Measurements from ENCODE around the gene CLIP3.

DNA sequence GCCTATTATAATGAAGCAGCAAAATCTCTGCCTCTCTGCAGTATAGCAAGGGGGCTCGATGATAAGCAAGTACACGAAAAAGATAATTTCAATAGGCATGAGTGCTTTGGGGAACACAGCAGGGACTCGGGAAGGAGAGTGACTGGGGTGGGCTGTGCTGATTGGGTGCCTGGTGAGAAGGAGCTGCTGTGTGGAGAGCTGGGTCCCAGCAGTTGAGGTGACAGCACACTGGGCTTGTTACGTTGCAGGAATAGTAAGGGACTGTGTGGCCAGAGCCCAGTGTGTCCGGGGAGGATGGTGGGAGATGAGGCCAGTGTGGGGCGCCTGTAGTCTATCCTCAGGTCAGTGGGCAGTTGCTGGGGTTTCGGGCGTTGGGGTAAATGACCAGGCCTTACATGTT lies 39.4 kb upstream of the CLIP3 start:
- TF ChIP-seq, protein P1, sequence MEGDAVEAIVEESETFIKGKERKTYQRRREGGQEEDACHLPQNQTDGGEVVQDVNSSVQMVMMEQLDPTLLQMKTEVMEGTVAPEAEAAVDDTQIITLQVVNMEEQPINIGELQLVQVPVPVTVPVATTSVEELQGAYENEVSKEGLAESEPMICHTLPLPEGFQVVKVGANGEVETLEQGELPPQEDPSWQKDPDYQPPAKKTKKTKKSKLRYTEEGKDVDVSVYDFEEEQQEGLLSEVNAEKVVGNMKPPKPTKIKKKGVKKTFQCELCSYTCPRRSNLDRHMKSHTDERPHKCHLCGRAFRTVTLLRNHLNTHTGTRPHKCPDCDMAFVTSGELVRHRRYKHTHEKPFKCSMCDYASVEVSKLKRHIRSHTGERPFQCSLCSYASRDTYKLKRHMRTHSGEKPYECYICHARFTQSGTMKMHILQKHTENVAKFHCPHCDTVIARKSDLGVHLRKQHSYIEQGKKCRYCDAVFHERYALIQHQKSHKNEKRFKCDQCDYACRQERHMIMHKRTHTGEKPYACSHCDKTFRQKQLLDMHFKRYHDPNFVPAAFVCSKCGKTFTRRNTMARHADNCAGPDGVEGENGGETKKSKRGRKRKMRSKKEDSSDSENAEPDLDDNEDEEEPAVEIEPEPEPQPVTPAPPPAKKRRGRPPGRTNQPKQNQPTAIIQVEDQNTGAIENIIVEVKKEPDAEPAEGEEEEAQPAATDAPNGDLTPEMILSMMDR (IDR thresholded peaks at IDR 0.05): no peak
- TF ChIP-seq POLR2A (IDR thresholded peaks at IDR 0.05): no peak
